Stimulated activated CD4-positive, alpha-beta T cell treated with anti-CD3 and anti-CD28 coated beads, Interleukin-15, amount 100 ng/mL, for 1 hour (primary cell): Measurements from ENCODE around the gene KIAA0232.
A peak's percentile ranks its signal among the peaks of the same experiment; 100 is the strongest.
"Not testable (repeated sequence)": the region's sequence is repeated elsewhere in the genome, so short reads cannot be mapped to it uniquely, and the experiment has no call there.

Source experiments
- DNase-seq, 2 donors: peaks; one replicate each; pipeline ENCODE4 v3.0.0-alpha.2; 2020; ENCODE audit warnings: low read depth in 1 of 2, low spot score in 1 of 2

The KIAA0232 gene

GRCh38 chr4:6896035-6896434 lies 113.5 kb downstream of the KIAA0232 start:
- no peak for DNase-seq

- no peak for DNase-seq
Measured at GRCh38 chr4:6898763-6899162, 116.2 kb downstream of the KIAA0232 start.

- DNase-seq = no peak
Measured at GRCh38 chr4:6900181-6900812, 117.8 kb downstream of the KIAA0232 start.

GRCh38 chr4:6900956-6901355 lies 118.4 kb downstream of the KIAA0232 start:
- DNase-seq = no peak

- no peak for DNase-seq
Measured at GRCh38 chr4:6901669-6902317, 119.3 kb downstream of the KIAA0232 start.

GRCh38 chr4:6902318-6903042 lies 120.0 kb downstream of the KIAA0232 start:
- no peak for DNase-seq

GRCh38 chr4:6905516-6906445 lies 123.3 kb downstream of the KIAA0232 start:
- no peak for DNase-seq

- not testable (repeated sequence) for DNase-seq
Measured at GRCh38 chr4:6906486-6906885, 124.0 kb downstream of the KIAA0232 start.

- DNase-seq = no peak
Measured at GRCh38 chr4:6907658-6908191, 125.2 kb downstream of the KIAA0232 start.

GRCh38 chr4:6908432-6909112 lies 126.0 kb downstream of the KIAA0232 start:
- no peak for DNase-seq

- peak; percentile 78 to 79 for DNase-seq
Measured at GRCh38 chr4:6909113-6909969, 126.8 kb downstream of the KIAA0232 start, which contains the start of gene TBC1D14. Gene TBC1D14, plus strand, starts transcription at chr4:6909826. Its CDS starts 13,564 bp downstream, at chr4:6923390.

- peak in 1 of 2 donors; percentile 43 for DNase-seq
Measured at GRCh38 chr4:6909970-6910339, 127.4 kb downstream of the KIAA0232 start.

- no peak for DNase-seq
Measured at GRCh38 chr4:6910340-6910959, 127.9 kb downstream of the KIAA0232 start.

- DNase-seq = no peak
Measured at GRCh38 chr4:6910960-6911874, 128.7 kb downstream of the KIAA0232 start.

GRCh38 chr4:6911917-6912316 lies 129.4 kb downstream of the KIAA0232 start:
- not testable (repeated sequence) for DNase-seq

GRCh38 chr4:6912441-6912840 lies 129.9 kb downstream of the KIAA0232 start:
- no peak for DNase-seq

- no peak for DNase-seq
Measured at GRCh38 chr4:6913350-6913905, 130.9 kb downstream of the KIAA0232 start.
